Measurements from ENCODE around the gene IGSF11.

DNA sequence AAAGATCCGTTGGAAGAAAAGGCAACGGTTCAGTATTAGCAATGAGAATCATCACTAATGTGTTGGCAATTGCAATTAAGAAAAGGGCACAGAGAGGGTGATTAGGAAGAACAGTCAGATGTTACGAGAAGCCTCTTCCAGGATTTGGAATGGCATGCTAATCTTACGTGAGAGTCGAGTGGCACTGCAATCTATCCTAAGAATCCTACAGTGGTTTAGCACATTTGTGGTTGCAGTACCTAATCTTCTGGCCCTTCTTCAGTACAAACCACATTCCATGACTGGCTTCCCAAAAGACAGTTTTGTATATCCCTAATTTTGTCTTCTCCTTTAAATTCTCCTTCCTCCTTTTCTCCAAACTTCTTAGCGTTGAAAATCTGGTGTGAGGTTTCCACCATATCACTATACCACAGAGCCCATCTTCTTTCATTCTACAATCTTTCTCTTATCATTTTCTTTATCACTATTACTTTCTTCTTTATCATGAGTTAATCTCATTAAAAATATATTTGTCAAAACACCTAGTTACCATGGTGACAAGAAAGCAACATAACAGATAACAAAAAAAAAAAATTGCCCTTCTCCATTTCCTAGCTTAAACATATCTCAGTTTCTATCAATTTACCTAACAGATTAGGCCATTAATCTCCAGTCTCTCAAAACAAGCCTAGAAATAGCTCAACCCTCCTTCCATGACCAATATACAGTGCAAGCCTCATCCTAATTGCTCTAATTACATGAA is 60.1 kb downstream of the IGSF11 start:
- TF ChIP-seq CTCF (IDR thresholded peaks at IDR 0.05; ENCODE audit: insufficient read depth, low read length), result no peak
- no peak for TF ChIP-seq REST (IDR thresholded peaks at IDR 0.05; ENCODE audit: insufficient replicate concordance, low read depth)
